Activated CD4-positive, alpha-beta T cell treated with anti-CD3 and anti-CD28 coated beads, Interleukin-2, amount 50 U/mL, for 16 hours (primary cell): ENCODE measurements around the gene DOCK1.

Experiments
- DNase-seq: peaks from one replicate; pipeline ENCODE4 v3.0.0-alpha.2; 2020

DOCK1 gene

GRCh38 chr10:127326883-127327282 lies 421.7 kb downstream of the DOCK1 start:
- DNase-seq = no peak

- DNase-seq = no peak
Measured at GRCh38 chr10:127331696-127332095, 426.5 kb downstream of the DOCK1 start.

DNA sequence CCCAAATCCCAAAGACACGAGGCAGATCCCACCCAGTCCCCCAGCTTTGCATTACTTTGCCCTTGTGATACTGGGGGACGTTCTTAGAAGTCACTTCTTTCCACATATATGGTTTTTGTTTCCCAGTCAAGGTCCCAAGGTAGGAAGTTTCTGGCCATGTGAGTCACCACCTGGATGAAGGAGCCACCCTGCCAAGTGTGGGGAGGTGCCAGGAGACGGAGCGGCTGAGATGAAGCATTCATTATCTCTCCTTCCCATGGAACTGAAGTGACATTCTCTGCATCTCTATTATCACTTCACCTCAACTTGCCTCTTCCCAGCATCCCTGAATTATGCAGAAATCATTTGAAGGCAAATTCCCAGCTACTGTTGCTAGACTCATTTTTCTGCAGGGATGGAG lies 427.4 kb downstream of the DOCK1 start:
- no peak for DNase-seq

DNA sequence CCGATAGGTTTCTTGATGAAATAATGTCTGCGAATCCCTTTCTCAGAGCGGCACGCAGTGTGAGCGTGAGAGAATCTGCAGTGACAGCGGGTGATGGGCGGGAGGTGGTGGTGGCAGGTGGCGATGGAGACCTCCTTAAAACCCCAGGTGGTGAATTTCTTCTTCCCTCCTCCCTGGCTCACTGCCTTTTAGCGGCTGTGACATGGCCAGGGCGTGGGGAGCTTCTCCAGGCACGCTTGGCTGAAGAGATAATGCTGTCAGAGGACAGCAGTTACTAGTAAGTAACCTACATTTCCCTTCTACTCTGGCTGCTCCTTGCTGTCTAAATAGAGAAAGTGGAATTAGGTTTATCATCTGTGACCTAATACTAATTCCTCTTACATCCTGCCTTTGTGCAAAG lies 432.6 kb downstream of the DOCK1 start:
- no peak for DNase-seq

DNA sequence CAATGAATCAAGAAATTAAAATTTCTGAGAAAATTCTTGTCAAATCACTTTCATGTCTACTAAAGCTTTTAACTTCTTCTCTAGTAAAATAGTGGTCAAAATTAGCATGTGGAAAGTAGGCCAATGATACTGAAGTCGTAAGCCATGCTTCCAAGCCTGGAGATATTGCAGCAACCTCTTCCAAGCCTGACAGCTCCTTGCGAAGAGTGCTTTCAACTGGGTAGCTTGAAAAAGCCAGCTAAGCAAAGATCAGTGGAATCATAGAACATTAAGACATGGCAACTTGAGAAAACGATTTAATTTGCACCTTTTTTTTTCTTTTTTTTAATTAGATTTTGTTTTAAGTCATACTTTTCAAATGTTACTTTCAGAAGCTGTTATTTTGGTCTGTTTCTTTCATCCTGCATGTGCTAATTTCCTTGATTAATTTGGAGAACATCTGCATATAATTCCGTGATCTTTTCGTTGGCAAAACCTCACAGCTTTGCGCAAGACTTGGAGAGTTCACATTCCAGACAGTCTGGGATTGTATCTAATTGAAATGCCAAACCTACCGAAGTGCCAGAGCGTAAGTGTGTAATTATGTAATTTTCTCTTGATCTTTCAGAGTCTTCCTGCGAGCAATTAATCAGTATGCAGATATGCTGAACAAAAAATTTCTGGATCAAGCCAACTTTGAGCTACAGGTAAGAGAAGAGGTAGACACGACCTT lies 433.3 kb downstream of the DOCK1 start:
- DNase-seq = no peak

GRCh38 chr10:127343821-127344220 lies 438.6 kb downstream of the DOCK1 start:
- no peak for DNase-seq

GRCh38 chr10:127344346-127344745 lies 439.1 kb downstream of the DOCK1 start:
- DNase-seq = no peak

DNA sequence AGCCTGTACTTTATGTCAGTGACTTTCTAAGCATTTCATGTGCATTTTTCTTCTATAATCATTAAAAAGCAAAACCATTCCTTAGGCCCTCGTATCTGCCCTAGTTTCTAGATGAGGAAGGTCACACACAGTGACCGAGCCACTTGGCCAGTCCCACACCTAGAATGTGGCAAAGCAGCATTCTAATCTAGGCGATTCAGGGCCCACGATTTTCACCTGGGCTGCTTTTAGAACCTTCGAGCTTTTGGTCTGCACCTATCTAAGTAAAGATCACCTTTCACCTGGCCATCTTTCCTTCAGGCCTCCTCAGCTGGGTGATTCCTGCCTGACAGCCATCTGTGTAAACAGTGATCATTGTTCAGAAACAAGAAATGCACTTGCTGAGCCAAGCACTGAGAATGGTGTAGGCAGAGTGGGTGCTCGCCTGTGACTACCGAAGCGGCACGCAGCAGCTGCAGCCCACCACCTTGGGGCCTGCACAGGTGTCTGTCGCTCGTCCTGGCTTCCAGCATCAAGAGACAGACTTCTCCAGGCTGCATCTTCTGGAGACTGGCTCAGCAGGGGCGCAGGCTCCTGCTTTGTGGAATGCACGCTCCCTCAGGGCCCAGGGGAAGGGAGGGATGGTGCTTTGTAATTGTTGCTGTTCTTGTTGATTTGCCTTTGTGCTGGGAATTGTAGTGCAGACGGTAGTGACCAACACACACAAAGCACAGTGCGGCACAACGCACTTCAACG lies 440.2 kb downstream of the DOCK1 start:
- DNase-seq = no peak

DNA sequence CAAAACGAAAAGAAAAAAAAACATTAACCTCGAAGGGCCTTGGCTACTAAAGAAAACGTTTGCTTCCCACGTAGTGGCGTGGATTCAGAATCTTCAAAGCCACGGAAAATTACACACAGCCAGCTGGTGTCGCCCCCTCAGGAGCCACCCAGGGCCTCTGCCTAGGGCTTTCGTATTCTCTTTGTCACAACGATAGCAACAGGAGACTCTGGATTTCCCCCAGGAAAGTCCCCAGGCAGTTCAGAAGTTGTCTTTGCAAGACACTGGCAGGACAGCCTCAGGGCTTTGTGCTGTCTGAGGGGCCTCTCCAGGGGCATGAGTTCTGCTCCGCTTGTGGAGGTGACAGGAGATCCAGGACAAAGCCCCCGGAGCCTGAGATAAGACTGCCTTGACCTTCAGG lies 441.4 kb downstream of the DOCK1 start:
- DNase-seq = no peak

- DNase-seq = no peak
Measured at GRCh38 chr10:127347202-127347959, 442.2 kb downstream of the DOCK1 start.

DNA sequence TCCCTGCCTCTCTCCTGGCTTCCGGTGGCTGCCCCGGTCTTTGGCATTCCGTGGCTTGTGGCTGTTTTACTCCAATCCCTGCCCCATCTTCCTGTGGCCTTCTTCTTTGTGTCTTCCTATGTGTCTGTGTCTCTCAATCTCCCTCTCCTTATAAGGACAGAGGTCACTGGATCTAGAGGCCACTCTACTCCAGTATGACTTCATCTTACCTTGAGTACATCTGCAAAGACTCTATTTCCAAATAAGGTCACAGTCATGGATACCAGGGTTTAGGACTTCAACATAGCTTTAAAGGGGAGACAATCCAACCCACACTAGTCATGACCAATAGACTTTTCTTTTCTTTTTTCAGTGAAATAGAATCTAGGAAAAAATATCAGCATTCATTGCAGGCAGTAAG lies 444.5 kb downstream of the DOCK1 start:
- DNase-seq = no peak

DNA sequence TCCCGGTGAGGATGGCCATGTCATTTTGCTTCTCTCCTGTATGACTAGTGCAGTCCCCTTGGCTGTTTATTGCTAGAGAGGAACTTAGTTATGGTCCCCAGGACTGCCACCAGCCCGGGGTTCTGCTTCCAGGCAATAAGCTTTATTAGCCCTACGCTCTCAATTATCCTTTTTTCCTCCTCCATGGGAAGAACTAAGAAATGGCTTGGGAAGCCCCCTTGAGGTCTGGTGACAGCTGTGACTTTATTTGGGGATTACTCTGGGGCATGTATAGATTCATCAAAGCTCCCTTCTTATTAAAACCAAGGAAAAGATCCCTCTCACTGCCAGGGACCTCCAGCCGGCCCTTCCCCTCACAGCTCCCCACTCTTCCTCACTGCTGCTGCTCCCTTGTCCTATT lies 446.3 kb downstream of the DOCK1 start:
- no peak for DNase-seq

DNA sequence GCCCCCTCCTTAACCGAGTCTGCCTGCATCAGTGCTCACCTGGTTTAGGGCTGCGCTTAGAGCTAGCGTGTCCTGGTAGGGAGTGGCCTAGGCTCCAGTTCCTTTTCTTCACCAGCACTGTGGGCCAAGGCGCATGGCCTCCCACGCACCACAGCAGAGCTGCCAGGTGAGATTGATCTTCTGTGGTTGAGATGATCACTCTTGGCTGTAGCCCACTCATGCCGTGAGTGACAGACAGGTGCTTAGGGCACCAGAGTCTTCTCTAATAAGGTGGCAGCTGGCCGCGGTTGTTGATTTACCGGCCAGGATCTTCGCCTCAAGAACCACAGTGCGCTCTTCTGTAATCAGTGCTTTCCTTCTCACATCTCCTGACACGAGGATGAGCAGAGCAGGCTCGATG lies 448.3 kb downstream of the DOCK1 start:
- DNase-seq = no peak

GRCh38 chr10:127354255-127354654 lies 449.0 kb downstream of the DOCK1 start:
- DNase-seq = no peak

GRCh38 chr10:127354992-127355391 lies 449.8 kb downstream of the DOCK1 start:
- DNase-seq = no peak

GRCh38 chr10:127356360-127356759 lies 451.1 kb downstream of the DOCK1 start:
- DNase-seq = no peak

DNA sequence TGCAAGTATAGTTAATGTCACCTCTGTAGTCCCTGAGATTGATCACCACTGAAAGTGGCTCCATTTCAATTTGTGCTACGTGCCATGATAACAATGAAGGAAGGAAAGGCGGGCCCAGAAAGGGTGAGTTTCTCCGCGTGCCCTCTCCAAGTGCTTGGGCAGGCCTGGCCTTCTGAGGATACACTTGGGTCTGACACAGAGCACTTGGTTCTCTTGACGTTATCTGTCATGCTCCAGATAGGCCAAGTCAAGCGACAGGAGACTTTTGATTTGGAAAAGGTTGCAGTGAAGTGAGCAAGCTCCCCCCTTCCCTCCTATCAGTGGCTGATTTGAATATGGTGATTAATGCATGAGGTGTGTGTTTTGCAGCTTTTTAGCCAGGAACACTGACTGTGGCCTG lies 452.0 kb downstream of the DOCK1 start:
- DNase-seq = no peak

GRCh38 chr10:127358337-127358736 lies 453.1 kb downstream of the DOCK1 start:
- DNase-seq = no peak

- DNase-seq = no peak
Measured at GRCh38 chr10:127364034-127364433, 458.8 kb downstream of the DOCK1 start.

DNA sequence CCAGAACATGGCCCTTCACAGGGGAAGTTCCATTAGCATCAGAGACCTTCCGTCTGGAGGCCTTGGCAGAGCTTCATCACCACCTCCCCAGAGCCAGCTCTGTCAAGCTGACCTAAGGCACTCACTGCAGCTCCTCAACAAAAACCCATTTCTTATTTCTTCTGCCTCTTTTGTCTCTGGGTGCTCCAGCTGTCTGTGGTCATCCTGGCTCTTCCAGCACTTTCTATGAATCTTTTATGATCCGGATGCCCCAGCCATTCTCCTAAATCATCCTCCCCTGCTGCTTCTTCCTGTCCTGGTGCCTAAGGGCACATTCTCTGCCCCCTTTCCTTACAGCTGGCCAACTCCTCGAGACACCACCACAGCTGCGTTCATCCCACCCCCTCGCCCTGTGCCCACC lies 462.9 kb downstream of the DOCK1 start:
- DNase-seq = no peak

GRCh38 chr10:127368929-127369328 lies 463.7 kb downstream of the DOCK1 start:
- no peak for DNase-seq

GRCh38 chr10:127370601-127371000 lies 465.4 kb downstream of the DOCK1 start:
- DNase-seq = no peak

DNA sequence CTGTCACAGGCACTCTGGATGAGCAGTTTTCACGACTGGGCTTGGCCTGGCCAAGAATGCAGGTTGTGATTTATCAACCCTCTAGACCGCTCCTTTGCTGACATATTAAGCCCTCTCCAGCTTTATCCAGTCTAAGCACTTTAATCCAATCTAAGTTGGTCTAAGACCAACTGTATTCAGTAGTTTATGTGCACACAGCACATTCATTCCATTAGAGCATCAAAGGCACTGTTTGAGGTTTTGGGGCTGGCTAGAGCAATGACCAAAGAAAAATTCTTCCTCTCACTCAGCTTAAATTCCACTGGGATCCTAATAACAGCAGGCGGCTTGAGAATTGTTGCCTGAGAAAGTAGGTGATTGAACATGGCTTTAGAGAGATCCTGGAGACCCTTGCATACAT lies 467.1 kb downstream of the DOCK1 start:
- no peak for DNase-seq

GRCh38 chr10:127374074-127374680 lies 468.9 kb downstream of the DOCK1 start:
- DNase-seq = no peak
